ENCODE measurements around the gene AASDH. TPM values are rescaled to one million over a fixed set of nuclear protein-coding genes. Genes with fewer than 3 reads are reported as not detected.

The AASDH gene
- total and polyA plus RNA-seq, 2 of the 13 experiments (the other 11 are each of a cell fraction or from before 2014, with no cell fraction given), result 12.6 to 14.1 TPM

- TF ChIP-seq SAFB2 (CRISPR knock-in tag; IDR thresholded peaks at IDR 0.05; ENCODE audit: borderline replicate concordance, low read depth) (no peak; the same call in 1 of the 2 replicates), ZNF788 (CRISPR knock-in tag; IDR thresholded peaks at IDR 0.05; ENCODE audit: borderline replicate concordance) (peak; percentile 54; the same call in 1 of the 2 replicates), MED13 (CRISPR knock-in tag; IDR thresholded peaks at IDR 0.05) (peak; percentile 14; the same call in 1 of the 2 replicates), MYPOP (CRISPR knock-in tag; IDR thresholded peaks at IDR 0.05) (no peak; the same call in none of the 2 replicates), ZBTB25 (CRISPR knock-in tag; IDR thresholded peaks at IDR 0.05) (0 out of 2 replicates have a peak, but pooled peaks have one; percentile 21), BRD4 (CRISPR knock-in tag; IDR thresholded peaks at IDR 0.05) (peak; percentile 31; the same call in 1 of the 2 replicates), GABPA (IDR thresholded peaks at IDR 0.05; ENCODE audit: low read depth, low read length) (no peak), GABPA (CRISPR knock-in tag; IDR thresholded peaks at IDR 0.05; ENCODE audit: low read depth) (no peak), ZNF513 (CRISPR knock-in tag; conservative IDR thresholded peaks at IDR 0.05) (0 out of 2 replicates have a peak, but pooled peaks have one; percentile 58), ZBTB33 (CRISPR knock-in tag; IDR thresholded peaks at IDR 0.05) (no peak), ZFP91 (CRISPR knock-in tag; IDR thresholded peaks at IDR 0.05; ENCODE audit: borderline replicate concordance) (peak; percentile 88; the same call in 1 of the 2 replicates), JUN (CRISPR knock-in tag; IDR thresholded peaks at IDR 0.05) (no peak; the same call in 1 of the 2 replicates), ZFY (CRISPR knock-in tag; IDR thresholded peaks at IDR 0.05) (peak; percentile 53; the same call in 1 of the 2 replicates), NFE2 (CRISPR knock-in tag; IDR thresholded peaks at IDR 0.05) (no peak), ZNF274 (CRISPR knock-in tag; IDR thresholded peaks at IDR 0.05) (peak; percentile 79), ZNF577 (CRISPR knock-in tag; IDR thresholded peaks at IDR 0.05; ENCODE audit: borderline replicate concordance, low read depth) (no peak), MZF1 (CRISPR knock-in tag; IDR thresholded peaks at IDR 0.05; ENCODE audit: borderline replicate concordance) (no peak), SOX5 (CRISPR knock-in tag; IDR thresholded peaks at IDR 0.05; ENCODE audit: borderline replicate concordance) (peak; percentile 6; the same call in 1 of the 2 replicates), SOX6 (IDR thresholded peaks at IDR 0.05) (no peak), SOX6 (CRISPR knock-in tag; IDR thresholded peaks at IDR 0.05) (peak; percentile 55; the same call in 1 of the 2 replicates), E2F1 (CRISPR knock-in tag; IDR thresholded peaks at IDR 0.05) (no peak)
These were observed 48.0 kb upstream of the AASDH start, which contains the start of gene PPAT (continued) for GRCh38 chr4:56435140-56435926.

All from HepG2 (cell line).